Measurements from ENCODE around the gene STK38L. TPM values are rescaled to one million over a fixed set of nuclear protein-coding genes. Genes with fewer than 3 reads are reported as not detected.

Gene STK38L
- total RNA-seq, 3 donors from 2014 or later = 29.4 to 48.8 (median 37.9) TPM

- H3K27me3 ChIP-seq = no peaks in the 10 kb centered on the region
- no peaks in the 10 kb centered on the region for H3K9me3 ChIP-seq
- H3K36me3 ChIP-seq = no peaks in the 10 kb centered on the region
- H3K4me3 ChIP-seq = no peak overlapping the region
- H3K27ac ChIP-seq = no peak overlapping the region
- TF ChIP-seq CTCF (IDR thresholded peaks at IDR 0.05) (no peak), POLR2A (IDR thresholded peaks at IDR 0.05) (no peak), POLR2AphosphoS5 (IDR thresholded peaks at IDR 0.05) (no peak)
- intact Hi-C loops (cut with DNase I; ENCODE audit: low total_unique reads) = no loop called here
- no peaks in the 10 kb centered on the region for H3K4me1 ChIP-seq
- no peak for DNase-seq (ENCODE audit: low spot score in 2 of 2)
Measured at GRCh38 chr12:27309293-27309994, 65.4 kb downstream of the STK38L start.

DNA sequence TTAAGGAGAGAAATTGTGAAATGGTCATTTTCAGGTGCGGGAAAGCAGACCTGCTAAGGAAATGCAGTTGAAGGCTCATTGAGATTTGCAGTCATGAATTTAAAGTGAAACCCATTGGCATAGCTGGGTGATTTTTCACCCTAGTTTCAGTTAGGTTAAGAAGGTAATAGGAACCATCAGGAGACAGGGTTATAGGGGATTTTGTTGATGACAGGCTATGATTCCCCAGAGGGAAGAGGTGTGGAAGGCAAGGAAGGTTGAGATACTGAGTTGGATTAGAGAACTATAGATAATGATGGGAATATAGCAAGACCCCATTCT, 65.9 kb downstream of the STK38L start:
- no peaks in the 10 kb centered on the region for H3K27me3 ChIP-seq
- DNase-seq (ENCODE audit: low spot score in 2 of 2) = no peak
- H3K27ac ChIP-seq = no peak overlapping the region
- no peaks in the 10 kb centered on the region for H3K4me1 ChIP-seq
- H3K9me3 ChIP-seq = no peaks in the 10 kb centered on the region
- TF ChIP-seq POLR2AphosphoS5 (IDR thresholded peaks at IDR 0.05) (no peak), CTCF (IDR thresholded peaks at IDR 0.05) (no peak), POLR2A (IDR thresholded peaks at IDR 0.05) (no peak)
- intact Hi-C loops (cut with DNase I; ENCODE audit: low total_unique reads) = no loop called here
- H3K36me3 ChIP-seq = no peaks in the 10 kb centered on the region
- no peak overlapping the region for H3K4me3 ChIP-seq

DNA sequence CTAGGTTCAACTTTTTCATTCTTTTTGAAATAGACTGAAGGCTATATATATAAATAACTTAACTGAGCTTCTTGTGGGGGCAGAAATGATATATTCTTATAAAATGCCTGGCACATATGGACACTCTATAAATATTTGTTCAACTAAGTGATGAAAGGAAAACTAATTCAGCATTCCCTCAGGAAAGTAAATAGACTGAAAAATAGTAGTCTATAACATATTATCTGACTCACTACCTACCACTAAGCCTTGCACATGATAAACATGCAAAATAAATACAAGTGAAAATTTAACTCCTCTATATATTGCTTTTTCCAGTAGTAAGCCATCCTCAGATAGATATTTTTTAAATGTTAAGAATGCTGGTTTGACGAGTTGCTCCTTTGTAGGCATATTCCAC, 72.9 kb downstream of the STK38L start:
- Histone ChIP-seq H3K27me3 (no peaks in the 10 kb centered on the region), H3K36me3 (no peaks in the 10 kb centered on the region), H3K4me3 (no peak overlapping the region), H3K9me3 (no peaks in the 10 kb centered on the region), H3K27ac (no peak overlapping the region), H3K4me1 (no peaks in the 10 kb centered on the region)
- no peak for DNase-seq (ENCODE audit: low spot score in 2 of 2)
- TF ChIP-seq CTCF (IDR thresholded peaks at IDR 0.05) (no peak), POLR2AphosphoS5 (IDR thresholded peaks at IDR 0.05) (no peak), POLR2A (IDR thresholded peaks at IDR 0.05) (no peak)
- intact Hi-C loops (cut with DNase I; ENCODE audit: low total_unique reads) = no loop called here

DNA sequence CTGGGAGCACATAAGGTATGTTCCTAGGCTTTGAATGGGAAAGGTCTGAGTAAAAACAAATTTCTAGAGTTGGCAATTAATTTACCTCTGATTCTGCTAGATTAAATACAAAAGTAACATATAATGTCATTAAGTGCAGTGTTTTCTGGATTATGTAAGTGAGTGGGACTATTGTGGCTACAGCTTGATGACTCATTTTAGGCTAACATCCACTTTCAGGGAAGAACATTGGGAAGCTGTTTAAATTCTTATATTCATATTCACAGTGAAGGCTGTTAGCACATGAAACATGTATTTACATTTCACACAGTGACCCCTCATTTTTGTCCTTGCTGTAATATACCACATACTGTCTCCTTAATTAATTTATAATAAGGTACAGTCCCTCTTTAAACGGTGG, 75.3 kb downstream of the STK38L start:
- intact Hi-C loops (cut with DNase I; ENCODE audit: low total_unique reads) = loop anchor here (2.0 kb wide), 1 partner anchor 49 kb away; no protein-coding TSS in a partner anchor
- TF ChIP-seq POLR2A (IDR thresholded peaks at IDR 0.05) (no peak), CTCF (IDR thresholded peaks at IDR 0.05) (no peak), POLR2AphosphoS5 (IDR thresholded peaks at IDR 0.05) (no peak)
- no peaks in the 10 kb centered on the region for H3K9me3 ChIP-seq
- no peak overlapping the region for H3K27ac ChIP-seq
- no peak for DNase-seq (ENCODE audit: low spot score in 2 of 2)
- no peaks in the 10 kb centered on the region for H3K27me3 ChIP-seq
- H3K36me3 ChIP-seq = no peaks in the 10 kb centered on the region
- H3K4me1 ChIP-seq = no peaks in the 10 kb centered on the region
- no peak overlapping the region for H3K4me3 ChIP-seq

GRCh38 chr12:27319848-27320247, 75.8 kb downstream of the STK38L start:
- Histone ChIP-seq H3K4me1 (no peaks in the 10 kb centered on the region), H3K36me3 (no peaks in the 10 kb centered on the region), H3K4me3 (no peak overlapping the region), H3K9me3 (no peaks in the 10 kb centered on the region), H3K27ac (no peak overlapping the region), H3K27me3 (no peaks in the 10 kb centered on the region)
- no peak for DNase-seq (ENCODE audit: low spot score in 2 of 2)
- TF ChIP-seq POLR2A (IDR thresholded peaks at IDR 0.05) (no peak), CTCF (IDR thresholded peaks at IDR 0.05) (no peak), POLR2AphosphoS5 (IDR thresholded peaks at IDR 0.05) (no peak)
- intact Hi-C loops (cut with DNase I; ENCODE audit: low total_unique reads) = loop anchor here (2.0 kb wide), 1 partner anchor 49 kb away; no protein-coding TSS in a partner anchor
